GM12878 (cell line): ENCODE data around the gene SENP7. TPM values are rescaled to one million over a fixed set of nuclear protein-coding genes. Genes with fewer than 3 reads are reported as not detected.

Source experiments
- ATAC-seq: fragments of 200-7000 bp; cut with Tn5 transposase; 3 replicates; pipeline ENCODE4 v1.9.1; 2020; ENCODE audit warnings: mild to moderate bottlenecking, moderate library complexity
- BruUV-seq: library from RNA; stranded (reverse); fragments of 400-500 nt; replicated peaks from 2 replicates; lab custom pipeline; 2021; lab: Mats Ljungman, UMichigan
- CTCF ChIA-PET: fragments of 300-600 bp; sonication (Branson Sonifier 250); formaldehyde crosslinking; extraction: SDS; loops from one replicate; lab custom pipeline; 2021; ENCODE audit warnings: inconsistent platforms; lab: Yijun Ruan, JAX
- POLR2A ChIA-PET: fragments of 350-600 bp; formaldehyde crosslinking; extraction: SDS; loops from one replicate; lab custom pipeline; 2021; ENCODE audit warnings: inconsistent platforms; lab: Charles Lee
- RAD21 ChIA-PET: fragments of 300-600 bp; sonication (Branson Sonifier 250); formaldehyde crosslinking; loops from one replicate; lab custom pipeline; 2023; ENCODE audit warnings: antibody characterized with exemption; ENCODE audit not compliant: unreplicated experiment; lab: Charles Lee
- SMC1A ChIA-PET: fragments of 300-600 bp; sonication (Branson Sonifier 250); formaldehyde crosslinking; loops from one replicate; lab custom pipeline; 2023; ENCODE audit not compliant: unreplicated experiment, uncharacterized antibody; lab: Charles Lee
- DNase-seq: peaks from one replicate; pipeline ENCODE4 v3.0.0-alpha.2; 2011; ENCODE audit warnings: low read depth, low spot score
- FAIRE-seq: peaks from 3 replicates; lab custom pipeline; 2011; peaks lifted over from hg19 to GRCh38; lab: Jason Lieb, UNC
- H2AFZ ChIP-seq: 2 replicates; pipeline ENCODE4 v1.6.0; 2011; ENCODE audit warnings: low read depth, low read length, control low read depth; ENCODE audit not compliant: control insufficient read depth
- H3K27ac ChIP-seq: 2 replicates; pipeline ENCODE4 v1.5.1; 2011; ENCODE audit warnings: control low read depth; ENCODE audit not compliant: control insufficient read depth, insufficient read depth
- H3K27me3 ChIP-seq, 2 experiments: replicated peaks in 1 of 2; 2 replicates each; pipeline versions ENCODE4 v1.6.0 to v1.6.1; 2011; ENCODE audit warnings: low read length in 1 of 2; ENCODE audit not compliant: control insufficient read depth in 2 of 2, insufficient read depth in 2 of 2
- H3K36me3 ChIP-seq, 2 experiments: 2 replicates each; pipeline ENCODE4 v1.5.1; 2011; ENCODE audit warnings: low read length in 1 of 2; ENCODE audit not compliant: control insufficient read depth in 2 of 2, insufficient read depth in 2 of 2
- H3K4me1 ChIP-seq: 2 replicates; pipeline ENCODE4 v1.6.1; 2011; ENCODE audit warnings: mild to moderate bottlenecking, low read length, moderate library complexity, mixed read lengths; ENCODE audit not compliant: control insufficient read depth, insufficient read depth
- H3K4me2 ChIP-seq: 2 replicates; pipeline ENCODE4 v1.6.0; 2011; ENCODE audit warnings: control low read depth; ENCODE audit not compliant: control insufficient read depth, insufficient read depth
- H3K4me3 ChIP-seq: fragments of 200-600 bp; sonication (generic); 2 replicates; pipeline ENCODE4 v1.5.1; 2016
- H3K79me2 ChIP-seq: 2 replicates; pipeline ENCODE4 v1.6.0; 2011; ENCODE audit warnings: low read length; ENCODE audit not compliant: control insufficient read depth, insufficient read depth
- H3K9ac ChIP-seq: 2 replicates; pipeline ENCODE4 v1.8.0; 2011; ENCODE audit warnings: low read length, control low read depth, mixed read lengths; ENCODE audit not compliant: control insufficient read depth, insufficient read depth
- H3K9me3 ChIP-seq: replicated peaks from 3 replicates; pipeline ENCODE4 v1.5.1; 2011; ENCODE audit warnings: mild to moderate bottlenecking, low read length; ENCODE audit not compliant: control insufficient read depth, insufficient read depth
- H4K20me1 ChIP-seq: 2 replicates; pipeline ENCODE4 v1.6.0; 2011; ENCODE audit not compliant: control insufficient read depth, insufficient read depth
- CHD4 ChIP-seq: fragments of 200-600 bp; sonication (generic); IDR thresholded peaks from 2 replicates; pipeline ENCODE4 v1.6.1; 2016; ENCODE audit warnings: mild to moderate bottlenecking
- DPF2 ChIP-seq: fragments of 450-650 bp; IDR thresholded peaks from 2 replicates; pipeline ENCODE4 v1.6.1; 2017; ENCODE audit warnings: mild to moderate bottlenecking
- E4F1 ChIP-seq: fragments of 450-650 bp; IDR thresholded peaks from 2 replicates; pipeline ENCODE4 v1.6.1; 2018; ENCODE audit warnings: borderline replicate concordance, mild to moderate bottlenecking; ENCODE audit not compliant: partially characterized antibody
- FOXK2 ChIP-seq: fragments of 450-650 bp; IDR thresholded peaks from 2 replicates; pipeline ENCODE4 v1.6.1; 2017; ENCODE audit warnings: mild to moderate bottlenecking, moderate library complexity
- IRF3 ChIP-seq: fragments of 450-650 bp; IDR thresholded peaks from 2 replicates; pipeline ENCODE4 v1.6.1; 2014; ENCODE audit warnings: mild to moderate bottlenecking
- IRF5 ChIP-seq: fragments of 450-650 bp; IDR thresholded peaks from 2 replicates; pipeline ENCODE4 v1.6.1; 2017; ENCODE audit warnings: borderline replicate concordance
- MTA2 ChIP-seq: fragments of 450-650 bp; IDR thresholded peaks from 2 replicates; pipeline ENCODE4 v1.6.1; 2016; ENCODE audit warnings: low read depth, mild to moderate bottlenecking, moderate library complexity
- PAX5 ChIP-seq: IDR thresholded peaks from 2 replicates; pipeline ENCODE4 v1.6.1; 2011; ENCODE audit warnings: low read depth, low read length, borderline replicate concordance
- ZBED1 ChIP-seq: IDR thresholded peaks from 2 replicates; pipeline ENCODE4 v1.6.1; 2016; ENCODE audit warnings: borderline replicate concordance
- ZNF592 ChIP-seq: fragments of 450-650 bp; IDR thresholded peaks from 2 replicates; pipeline ENCODE4 v1.6.1; 2017; ENCODE audit warnings: mild to moderate bottlenecking, moderate library complexity
- WGBS: methylation state at CpG from one replicate; pipeline ENCODE4 v1.1.6; 2016; ENCODE audit warnings: low lambda C conversion rate; ENCODE audit not compliant: insufficient replicate concordance, insufficient coverage; ENCODE audit errors: missing lambda C conversion rate; 5-methylcytosine and 5-hydroxymethylcytosine counted together
- in situ Hi-C: fragments of 300-500 bp; cut with MboI; formaldehyde crosslinking; loops from 9 replicates; pipeline ENCODE4 v1.14.3; 2018; ENCODE audit warnings: mixed read lengths
- intact Hi-C: fragments of 100-400 bp; cut with micrococcal nuclease; formaldehyde crosslinking; loops from one replicate; pipeline ENCODE4 v1.14.2; 2022; ENCODE audit not compliant: unreplicated experiment
- polyA plus RNA-seq, 11 experiments: library from polyadenylated mRNA; depleted of rRNA in 4 of 11; unstranded in 6 of 11; stranded (reverse) in 5 of 11; fragments of >200 nt; fragmentation: Nextera tagmentation in 4 of 11; fragmentation: Illumina TruSeq in 1 of 11; extraction: Ambion mirVana in 4 of 11; extraction: Trizol in 1 of 11; gene quantifications; 1 replicate in 1 of 11; 2 replicates in 10 of 11; pipeline versions ENCODE4 v1.2.1 to v1.2.3, GENCODE V29; 2011 to 2016; ENCODE audit warnings: inconsistent platforms in 2 of 11, missing spikeins in 2 of 11, low read depth in 1 of 11
- total RNA-seq, 4 experiments: library from RNA; depleted of rRNA in 3 of 4; stranded (reverse); fragments of >200 nt in 3 of 4; fragmentation: Illumina TruSeq in 1 of 4; extraction: Trizol in 1 of 4; gene quantifications; 2 replicates each; pipeline versions ENCODE4 v1.2.1 to v1.2.3, GENCODE V29; 2013 to 2021

SENP7 gene
- total and polyA plus RNA-seq, 10 of the 15 experiments (the other 5 are each of a cell fraction or from before 2014, with no cell fraction given) = 2.6 to 14.7 (median 8.3) TPM

GRCh38 chr3:101466465-101467309, 46.3 kb downstream of the SENP7 start (continued):
- no peak for TF ChIP-seq E4F1
- no peak for TF ChIP-seq CHD4

- ATAC-seq (no peak), DNase-seq (no peak), FAIRE-seq (no peak)
- H3K27ac ChIP-seq = no peak overlapping the region
- BruUV-seq = no TSS peak
- SMC1A ChIA-PET = no interaction called here
- CTCF ChIA-PET = interaction anchor here (0.8 kb wide), 1 partner anchor 93 kb away, joined by 6 read pairs; no protein-coding TSS in a partner anchor
- intact Hi-C loops (no loop called here), in situ Hi-C loops (no loop called here)
- no peak overlapping the region for H3K4me3 ChIP-seq
- H3K27me3 ChIP-seq = no peaks in the 10 kb centered on the region
- RAD21 ChIA-PET = no interaction called here
- no peaks in the 10 kb centered on the region for H4K20me1 ChIP-seq
- H3K4me1 ChIP-seq = no peaks in the 10 kb centered on the region
- H3K36me3 ChIP-seq = no peaks in the 10 kb centered on the region
- H3K79me2 ChIP-seq = no peaks in the 10 kb centered on the region
- no peak overlapping the region for H3K4me2 ChIP-seq
- H3K9me3 ChIP-seq = no peaks in the 10 kb centered on the region; the same call in 2 of the 3 replicates
- POLR2A ChIA-PET = no interaction called here
- 100% methylated on average over 2 of the region's 2 CpGs for WGBS
- no peak overlapping the region for H3K9ac ChIP-seq
- H2AFZ ChIP-seq = no peak overlapping the region
- TF ChIP-seq FOXK2 (no peak), MTA2 (no peak), PAX5 (no peak), DPF2 (no peak), ZBED1 (no peak), IRF5 (no peak), IRF3 (no peak), ZNF592 (no peak)
Measured at GRCh38 chr3:101464235-101464634, 48.8 kb downstream of the SENP7 start.
